ENCODE results near the gene ELAVL3.

- no peak for TF ChIP-seq CTCF (IDR thresholded peaks at IDR 0.05)
- no peak for TF ChIP-seq POLR2A (IDR thresholded peaks at IDR 0.05)
These were observed 28.8 kb downstream of the ELAVL3 start for GRCh38 chr19:11451871-11452619.
